Measurements from ENCODE around the gene LNPK.
A peak's percentile ranks its signal among the peaks of the same experiment; 100 is the strongest.

The LNPK gene, protein sequence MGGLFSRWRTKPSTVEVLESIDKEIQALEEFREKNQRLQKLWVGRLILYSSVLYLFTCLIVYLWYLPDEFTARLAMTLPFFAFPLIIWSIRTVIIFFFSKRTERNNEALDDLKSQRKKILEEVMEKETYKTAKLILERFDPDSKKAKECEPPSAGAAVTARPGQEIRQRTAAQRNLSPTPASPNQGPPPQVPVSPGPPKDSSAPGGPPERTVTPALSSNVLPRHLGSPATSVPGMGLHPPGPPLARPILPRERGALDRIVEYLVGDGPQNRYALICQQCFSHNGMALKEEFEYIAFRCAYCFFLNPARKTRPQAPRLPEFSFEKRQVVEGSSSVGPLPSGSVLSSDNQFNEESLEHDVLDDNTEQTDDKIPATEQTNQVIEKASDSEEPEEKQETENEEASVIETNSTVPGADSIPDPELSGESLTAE

DNA sequence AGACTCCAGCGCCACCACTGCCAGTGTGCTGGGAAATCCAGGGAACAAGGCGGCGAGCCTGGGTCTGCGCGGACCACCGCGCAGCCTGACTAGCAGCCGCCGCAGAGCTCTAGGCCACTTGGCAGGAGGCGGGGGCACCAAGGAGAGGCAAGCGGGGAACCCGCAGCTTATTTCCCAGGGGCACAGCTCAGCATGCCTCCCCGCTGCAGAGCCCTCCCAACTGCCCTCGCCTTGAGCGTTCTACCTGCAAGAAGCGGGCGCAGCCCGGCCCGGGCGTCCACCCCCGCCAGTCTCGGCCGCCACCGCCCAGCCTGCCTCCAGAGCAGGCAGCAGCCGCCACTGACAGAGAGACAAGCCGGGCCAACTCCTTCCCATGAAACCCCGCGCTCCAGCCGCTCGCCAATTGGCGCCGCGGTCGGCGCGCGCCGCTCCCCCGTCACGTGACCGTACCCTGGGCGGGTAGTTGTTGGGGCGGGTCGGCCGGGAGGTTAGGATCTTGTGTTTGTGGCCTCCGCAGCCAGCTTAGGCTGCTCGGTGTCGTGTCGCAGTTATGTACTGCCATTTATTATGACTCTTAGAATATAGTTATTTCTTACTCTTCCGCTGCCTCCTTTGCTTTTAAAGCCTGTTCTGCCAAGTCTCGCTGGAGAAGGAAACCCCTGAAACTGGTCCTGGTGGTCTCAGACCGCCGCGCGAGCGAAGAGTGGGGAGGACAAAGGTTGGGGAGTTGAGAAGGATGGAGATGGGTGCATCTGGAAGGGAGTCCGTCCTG, at the start of gene LNPK:
Gene LNPK, minus strand, starts transcription at position 352 of the 772 bp plus-strand sequence. CDS start 6,683 bp downstream, outside the sequence.
- Mint-ChIP-seq H3K27me3 (ENCODE audit: low read depth) (peaks cover 25% of the 10 kb centered on the region), H3K4me3 (peak within 1 kb of the TSS; percentile 89), H3K36me3 (ENCODE audit: low read depth) (no peaks in the 10 kb centered on the region), H3K9me3 (no peaks in the 10 kb centered on the region), H3K4me1 (ENCODE audit: low read depth) (peaks cover 24% of the 10 kb centered on the region), H3K27ac (peak within 1 kb of the TSS; percentile 86)

GRCh38 chr2:176039375-176039774, 37.3 kb upstream of the LNPK start:
- Mint-ChIP-seq H3K27me3 (ENCODE audit: low read depth) (peaks cover 20% of the 10 kb centered on the region), H3K36me3 (ENCODE audit: low read depth) (no peaks in the 10 kb centered on the region), H3K9me3 (no peaks in the 10 kb centered on the region), H3K4me1 (ENCODE audit: low read depth) (no peaks in the 10 kb centered on the region), H3K27ac (no peak overlapping the region), H3K4me3 (no peak overlapping the region)

- H3K36me3 Mint-ChIP-seq (ENCODE audit: low read depth) = no peaks in the 10 kb centered on the region
- no peaks in the 10 kb centered on the region for H3K4me1 Mint-ChIP-seq (ENCODE audit: low read depth)
- H3K27ac Mint-ChIP-seq = no peak overlapping the region
- H3K4me3 Mint-ChIP-seq = no peak overlapping the region
- peaks cover 20% of the 10 kb centered on the region for H3K27me3 Mint-ChIP-seq (ENCODE audit: low read depth)
- H3K9me3 Mint-ChIP-seq = no peaks in the 10 kb centered on the region
Measured at GRCh38 chr2:176038694-176039093, 36.6 kb upstream of the LNPK start.

DNA sequence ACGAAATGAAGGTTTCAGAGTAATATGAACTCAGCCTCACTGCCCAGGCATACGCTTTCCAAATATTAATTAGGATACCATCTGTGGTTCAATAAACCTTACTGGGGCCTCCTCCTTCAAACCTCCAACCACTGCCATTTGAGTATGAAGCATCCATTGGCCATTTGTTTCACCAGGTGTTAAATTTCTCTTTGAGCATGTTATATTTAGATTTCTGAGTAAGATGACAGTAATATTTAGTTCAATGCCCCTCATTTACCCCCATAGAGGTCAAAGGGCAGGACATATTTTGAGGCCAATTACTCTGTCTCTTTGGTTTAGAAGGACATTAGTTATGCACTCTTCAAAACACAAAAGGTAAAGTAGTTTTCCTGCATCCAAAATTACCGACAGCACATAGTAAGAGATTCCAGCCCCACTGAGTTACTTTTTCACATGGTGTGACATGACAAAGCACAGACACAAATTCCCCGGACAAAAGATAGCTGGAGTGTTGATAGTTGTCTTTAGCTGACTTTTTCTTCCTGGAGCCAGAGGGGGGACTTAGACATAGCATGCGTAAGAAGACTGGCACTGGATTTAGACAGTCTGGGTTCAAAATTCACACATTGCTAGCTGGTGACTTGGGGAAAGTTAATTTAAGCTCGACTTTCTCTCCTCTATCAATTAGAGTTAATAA, 33.1 kb upstream of the LNPK start:
- Mint-ChIP-seq H3K27me3 (ENCODE audit: low read depth) (peaks cover 18% of the 10 kb centered on the region), H3K4me3 (no peak overlapping the region), H3K9me3 (no peaks in the 10 kb centered on the region), H3K4me1 (ENCODE audit: low read depth) (no peaks in the 10 kb centered on the region), H3K36me3 (ENCODE audit: low read depth) (no peaks in the 10 kb centered on the region), H3K27ac (no peak overlapping the region)

- Mint-ChIP-seq H3K27me3 (ENCODE audit: low read depth) (peaks cover 32% of the 10 kb centered on the region), H3K27ac (no peak overlapping the region), H3K36me3 (ENCODE audit: low read depth) (no peaks in the 10 kb centered on the region), H3K4me3 (no peak overlapping the region), H3K9me3 (no peaks in the 10 kb centered on the region), H3K4me1 (ENCODE audit: low read depth) (no peaks in the 10 kb centered on the region)
Measured at GRCh38 chr2:176027806-176028205, 25.7 kb upstream of the LNPK start.

DNA sequence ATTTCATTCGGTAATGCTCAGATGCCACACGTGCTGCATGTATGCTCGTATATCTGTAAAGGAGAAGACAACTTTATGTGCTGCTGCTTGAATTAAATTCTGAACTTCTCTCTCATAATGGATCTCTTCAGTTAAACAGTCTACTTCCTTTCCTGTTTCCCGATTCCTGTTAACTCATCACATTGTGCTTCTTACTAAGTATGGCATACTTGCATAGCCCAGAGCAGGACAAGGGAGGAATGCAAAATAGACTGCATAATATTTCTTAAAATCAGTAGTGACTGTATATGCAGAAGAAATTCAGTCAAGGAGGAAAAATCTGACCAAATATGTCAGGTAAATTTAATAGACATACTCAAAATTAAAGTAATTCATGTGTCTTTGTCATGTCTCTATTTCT, 23.9 kb upstream of the LNPK start:
- no peaks in the 10 kb centered on the region for H3K4me1 Mint-ChIP-seq (ENCODE audit: low read depth)
- H3K27me3 Mint-ChIP-seq (ENCODE audit: low read depth) = peaks cover 29% of the 10 kb centered on the region
- no peak overlapping the region for H3K27ac Mint-ChIP-seq
- no peaks in the 10 kb centered on the region for H3K36me3 Mint-ChIP-seq (ENCODE audit: low read depth)
- no peak overlapping the region for H3K4me3 Mint-ChIP-seq
- H3K9me3 Mint-ChIP-seq = no peaks in the 10 kb centered on the region

- Mint-ChIP-seq H3K36me3 (ENCODE audit: low read depth) (no peaks in the 10 kb centered on the region), H3K4me3 (no peak overlapping the region), H3K9me3 (no peaks in the 10 kb centered on the region), H3K4me1 (ENCODE audit: low read depth) (no peaks in the 10 kb centered on the region), H3K27me3 (ENCODE audit: low read depth) (peaks cover 20% of the 10 kb centered on the region), H3K27ac (no peak overlapping the region)
Measured at GRCh38 chr2:176024083-176024482, 22.0 kb upstream of the LNPK start.

DNA sequence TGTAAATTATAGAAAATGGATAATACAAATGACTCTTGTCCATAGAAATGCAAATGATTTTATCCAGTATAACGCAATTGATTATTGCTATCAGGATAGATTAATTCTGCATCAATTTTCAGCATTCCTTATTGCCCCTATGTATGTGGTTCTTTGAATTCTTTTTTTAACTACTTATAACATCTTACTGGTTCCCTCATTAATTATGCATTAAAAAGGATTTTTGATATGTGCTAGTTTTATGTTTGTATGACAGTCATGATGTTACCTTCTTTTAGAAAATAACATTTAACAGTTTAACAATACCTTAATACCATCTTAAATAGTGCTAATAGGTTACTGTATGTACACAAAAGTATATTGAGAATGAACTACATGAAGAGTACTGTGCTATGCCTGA, 20.0 kb upstream of the LNPK start:
- no peak overlapping the region for H3K27ac Mint-ChIP-seq
- H3K4me3 Mint-ChIP-seq = no peak overlapping the region
- no peaks in the 10 kb centered on the region for H3K4me1 Mint-ChIP-seq (ENCODE audit: low read depth)
- no peaks in the 10 kb centered on the region for H3K36me3 Mint-ChIP-seq (ENCODE audit: low read depth)
- no peaks in the 10 kb centered on the region for H3K9me3 Mint-ChIP-seq
- peaks cover 13% of the 10 kb centered on the region for H3K27me3 Mint-ChIP-seq (ENCODE audit: low read depth)

- no peaks in the 10 kb centered on the region for H3K36me3 Mint-ChIP-seq (ENCODE audit: low read depth)
- no peak overlapping the region for H3K4me3 Mint-ChIP-seq
- H3K4me1 Mint-ChIP-seq (ENCODE audit: low read depth) = no peaks in the 10 kb centered on the region
- no peaks in the 10 kb centered on the region for H3K9me3 Mint-ChIP-seq
- H3K27me3 Mint-ChIP-seq (ENCODE audit: low read depth) = peaks cover 6% of the 10 kb centered on the region
- no peak overlapping the region for H3K27ac Mint-ChIP-seq
Measured at GRCh38 chr2:176020400-176020799, 18.3 kb upstream of the LNPK start.

GRCh38 chr2:176018708-176019107, 16.6 kb upstream of the LNPK start:
- H3K27me3 Mint-ChIP-seq (ENCODE audit: low read depth) = peaks cover 2% of the 10 kb centered on the region
- H3K4me1 Mint-ChIP-seq (ENCODE audit: low read depth) = no peaks in the 10 kb centered on the region
- H3K4me3 Mint-ChIP-seq = no peak overlapping the region
- no peak overlapping the region for H3K27ac Mint-ChIP-seq
- no peaks in the 10 kb centered on the region for H3K36me3 Mint-ChIP-seq (ENCODE audit: low read depth)
- no peaks in the 10 kb centered on the region for H3K9me3 Mint-ChIP-seq

DNA sequence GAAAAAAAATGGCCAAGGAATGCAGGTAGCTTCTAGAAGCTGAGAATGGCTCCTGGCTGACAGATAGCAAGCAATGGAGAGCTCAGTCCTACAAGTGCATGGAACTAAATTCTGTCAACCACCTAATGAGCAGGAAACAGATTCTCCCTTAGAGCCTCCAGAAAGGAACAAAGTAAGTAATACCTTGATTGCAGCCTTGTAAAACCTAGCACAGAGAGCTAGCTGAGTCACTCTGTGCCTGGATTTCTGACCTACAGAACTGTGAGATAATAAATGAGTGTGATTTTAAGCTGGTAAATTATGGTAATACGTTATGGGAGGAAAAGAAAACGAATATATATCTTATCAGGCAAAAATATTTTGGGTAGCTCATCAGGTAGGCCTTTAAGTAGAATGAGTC, 7.4 kb upstream of the LNPK start:
- Mint-ChIP-seq H3K27me3 (ENCODE audit: low read depth) (peaks cover 34% of the 10 kb centered on the region), H3K27ac (no peak overlapping the region), H3K4me1 (ENCODE audit: low read depth) (no peaks in the 10 kb centered on the region), H3K36me3 (ENCODE audit: low read depth) (no peaks in the 10 kb centered on the region), H3K4me3 (no peak overlapping the region), H3K9me3 (no peaks in the 10 kb centered on the region)

- H3K27ac Mint-ChIP-seq = no peak overlapping the region
- peaks cover 19% of the 10 kb centered on the region for H3K4me1 Mint-ChIP-seq (ENCODE audit: low read depth)
- H3K9me3 Mint-ChIP-seq = no peaks in the 10 kb centered on the region
- peaks cover 31% of the 10 kb centered on the region for H3K27me3 Mint-ChIP-seq (ENCODE audit: low read depth)
- no peak overlapping the region for H3K4me3 Mint-ChIP-seq
- no peaks in the 10 kb centered on the region for H3K36me3 Mint-ChIP-seq (ENCODE audit: low read depth)
Measured at GRCh38 chr2:176004934-176005333, 2.9 kb upstream of the LNPK start.

DNA sequence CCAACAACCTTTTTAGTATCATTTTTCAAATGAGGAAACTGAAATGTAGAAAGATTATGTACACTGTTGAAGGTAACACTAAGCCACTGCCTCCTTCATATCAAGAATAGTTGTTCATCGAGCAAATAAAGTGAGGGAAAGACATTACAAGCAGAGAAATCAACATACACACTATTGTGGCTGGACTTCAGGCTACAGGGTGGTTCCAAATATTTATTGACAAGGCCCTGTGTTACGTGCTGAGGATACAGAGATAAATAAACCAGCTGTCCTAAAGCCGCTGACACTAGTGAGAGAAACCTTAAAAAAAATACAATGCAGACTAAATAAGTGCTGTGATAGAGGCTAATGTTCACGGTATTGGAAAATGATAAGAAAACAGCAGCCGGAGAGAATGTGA, 1.9 kb upstream of the LNPK start:
- Mint-ChIP-seq H3K27me3 (ENCODE audit: low read depth) (peaks cover 25% of the 10 kb centered on the region), H3K36me3 (ENCODE audit: low read depth) (no peaks in the 10 kb centered on the region), H3K27ac (no peak overlapping the region), H3K4me1 (ENCODE audit: low read depth) (peaks cover 24% of the 10 kb centered on the region), H3K4me3 (no peak overlapping the region), H3K9me3 (no peaks in the 10 kb centered on the region)

GRCh38 chr2:176002688-176003210, 682 bp upstream of the LNPK start:
- no peaks in the 10 kb centered on the region for H3K36me3 Mint-ChIP-seq (ENCODE audit: low read depth)
- peaks cover 24% of the 10 kb centered on the region for H3K4me1 Mint-ChIP-seq (ENCODE audit: low read depth)
- H3K4me3 Mint-ChIP-seq = peak overlapping the region; percentile 89
- peaks cover 25% of the 10 kb centered on the region for H3K27me3 Mint-ChIP-seq (ENCODE audit: low read depth)
- peak overlapping the region; percentile 86 for H3K27ac Mint-ChIP-seq
- H3K9me3 Mint-ChIP-seq = no peaks in the 10 kb centered on the region

All from T-helper 1 cell treated with Interleukin-12 subunit alpha and Interleukin-12 subunit beta and Interleukin-4 antibody, amounts not matched to agents 30 μg/mL and 1 μg/mL, for 36 hours (primary cell).